Liver (tissue), 9 donors: ENCODE measurements around the gene DAPK2. TPM values are rescaled to one million over a fixed set of nuclear protein-coding genes. Genes with fewer than 3 reads are reported as not detected.
A peak's percentile ranks its signal among the peaks of the same experiment; 100 is the strongest.

Experiments
- DNase-seq: peaks from one replicate; pipeline ENCODE4 v3.0.0-alpha.2; 2017; ENCODE audit warnings: low spot score
- H3K27ac ChIP-seq, 2 donors: one replicate each; pipeline ENCODE4 v1.7.0; 2013; ENCODE audit warnings: inconsistent platforms in 2 of 2, low read length in 2 of 2, control low read depth in 1 of 2, low read depth in 1 of 2, mild to moderate bottlenecking in 1 of 2
- H3K27me3 ChIP-seq, 4 donors: one replicate each; pipeline versions ENCODE4 v1.6.1 to v1.7.0; 2013; ENCODE audit warnings: low read length in 3 of 4, inconsistent platforms in 1 of 4, mild to moderate bottlenecking in 1 of 4, moderate library complexity in 1 of 4; ENCODE audit not compliant: control insufficient read depth in 4 of 4, insufficient read depth in 4 of 4
- H3K36me3 ChIP-seq, 4 donors: one replicate each; pipeline versions ENCODE4 v1.6.1 to v1.7.0; 2013; ENCODE audit warnings: low read length in 3 of 4, mild to moderate bottlenecking in 3 of 4, low read depth in 1 of 4, moderate library complexity in 1 of 4; ENCODE audit not compliant: control insufficient read depth in 4 of 4, insufficient read depth in 3 of 4
- H3K4me1 ChIP-seq, 4 donors: one replicate each; pipeline versions ENCODE4 v1.6.1 to v1.7.0; 2013; ENCODE audit warnings: low read length in 3 of 4, mild to moderate bottlenecking in 3 of 4, moderate library complexity in 1 of 4; ENCODE audit not compliant: control insufficient read depth in 4 of 4, insufficient read depth in 4 of 4
- H3K4me3 ChIP-seq, 3 donors: one replicate each; pipeline versions ENCODE4 v1.6.1 to v1.7.0; 2013; ENCODE audit warnings: low read length in 3 of 3, control low read depth in 1 of 3, low read depth in 1 of 3, mild to moderate bottlenecking in 1 of 3
- H3K9ac ChIP-seq, 2 donors: one replicate each; pipeline ENCODE4 v1.7.0; 2013; ENCODE audit warnings: low read length in 2 of 2, mild to moderate bottlenecking in 2 of 2, moderate library complexity in 2 of 2, control low read depth in 1 of 2, low read depth in 1 of 2
- H3K9me3 ChIP-seq, 4 donors: one replicate each; pipeline versions ENCODE4 v1.6.1 to v1.7.0; 2013; ENCODE audit warnings: low read length in 3 of 4; ENCODE audit not compliant: control insufficient read depth in 4 of 4
- ATF3 ChIP-seq: IDR thresholded peaks from 2 replicates; pipeline ENCODE4 v1.6.1; 2016; ENCODE audit warnings: antibody characterized with exemption
- CTCF ChIP-seq: fragments of 150-350 bp; IDR thresholded peaks from 2 replicates; pipeline ENCODE4 v1.5.1; 2017; ENCODE audit warnings: improper control_type of control experiment, low read depth, low read length; ENCODE audit not compliant: missing input control
- EGR1 ChIP-seq, 2 donors: IDR thresholded peaks; 2 replicates each; pipeline ENCODE4 v1.6.1; 2016 to 2018; ENCODE audit warnings: antibody characterized with exemption in 2 of 2, low read depth in 2 of 2
- FOXA1 ChIP-seq: IDR thresholded peaks from 2 replicates; pipeline ENCODE4 v1.6.1; 2016; ENCODE audit warnings: antibody characterized with exemption
- GABPA ChIP-seq, 2 donors: IDR thresholded peaks in 1 of 2; conservative IDR thresholded peaks in 1 of 2; 2 replicates each; pipeline ENCODE4 v1.6.1; 2016; ENCODE audit warnings: antibody characterized with exemption in 2 of 2, mild to moderate bottlenecking in 1 of 2, moderate library complexity in 1 of 2
- JUND ChIP-seq, 2 donors: IDR thresholded peaks; 2 replicates each; pipeline ENCODE4 v1.6.1; 2016; ENCODE audit warnings: antibody characterized with exemption in 2 of 2
- MAX ChIP-seq: IDR thresholded peaks from 2 replicates; pipeline ENCODE4 v1.6.1; 2016; ENCODE audit warnings: antibody characterized with exemption
- NR2F2 ChIP-seq: IDR thresholded peaks from 2 replicates; pipeline ENCODE4 v1.6.1; 2016; ENCODE audit warnings: antibody characterized with exemption
- RAD21 ChIP-seq, 2 donors: IDR thresholded peaks; 2 replicates each; pipeline ENCODE4 v1.6.1; 2016; ENCODE audit warnings: antibody characterized with exemption in 2 of 2, mild to moderate bottlenecking in 2 of 2
- REST ChIP-seq: IDR thresholded peaks from 2 replicates; pipeline ENCODE4 v1.6.1; 2016; ENCODE audit warnings: antibody characterized with exemption, mild to moderate bottlenecking
- SP1 ChIP-seq: IDR thresholded peaks from 2 replicates; pipeline ENCODE4 v1.6.1; 2018; ENCODE audit warnings: antibody characterized with exemption, mild to moderate bottlenecking
- TAF1 ChIP-seq: conservative IDR thresholded peaks from 2 replicates; pipeline ENCODE4 v1.6.1; 2016; ENCODE audit warnings: antibody characterized with exemption, mild to moderate bottlenecking
- YY1 ChIP-seq: IDR thresholded peaks from 2 replicates; pipeline ENCODE4 v1.6.1; 2016; ENCODE audit warnings: antibody characterized with exemption, mild to moderate bottlenecking
- WGBS: extraction: QIAGEN DNeasy Blood & Tissue Kit; methylation state at CpG from one replicate; pipeline ENCODE4 v1.1.7; 2013; 5-methylcytosine and 5-hydroxymethylcytosine counted together
- polyA plus RNA-seq, 2 donors: library from polyadenylated mRNA; stranded (reverse) in 1 of 2; unstranded in 1 of 2; fragments of 200-250 nt in 1 of 2; fragments of >200 nt in 1 of 2; fragmentation: Nextera tagmentation in 1 of 2; extraction: Ambion mirVana in 1 of 2; gene quantifications; one replicate each; pipeline versions ENCODE4 v1.2.1 to v1.2.3, GENCODE V29; 2013 to 2015
- total RNA-seq, 2 donors: library from RNA; depleted of rRNA; stranded (reverse); fragments of >200 nt; gene quantifications; one replicate each; pipeline ENCODE4 v1.2.3, GENCODE V29; 2014
- donor health status: healthy.
- donor health status: healthy.
- donor health status: healthy.
- donor health status: healthy.
- donor health status: healthy.

The DAPK2 gene
- total and polyA plus RNA-seq, 4 donors: 1.0 to 3.6 (median 1.1) TPM

GRCh38 chr15:63945007-63945788 lies 101.1 kb downstream of the DAPK2 start:
- H3K27ac ChIP-seq: no peak overlapping the region
- no peaks in the 10 kb centered on the region for H3K27me3 ChIP-seq
- H3K36me3 ChIP-seq: no peaks in the 10 kb centered on the region
- H3K9me3 ChIP-seq: no peaks in the 10 kb centered on the region
- H3K9ac ChIP-seq: no peak overlapping the region
- peaks cover 0 to 3% (median 1%) of the 10 kb centered on the region in 4 donors for H3K4me1 ChIP-seq
- peak; percentile 94 for TF ChIP-seq CTCF
- TF ChIP-seq NR2F2: peak; percentile 62
- peak; percentile 89 to 90 for TF ChIP-seq RAD21 (IDR thresholded peaks at IDR 0.05)
- TF ChIP-seq YY1: no peak
- 48% methylated on average over 8 of the region's 8 CpGs for WGBS
- H3K4me3 ChIP-seq: no peak overlapping the region
- peak; percentile 76 for DNase-seq

GRCh38 chr15:63944681-63944955 lies 101.7 kb downstream of the DAPK2 start:
- H3K4me1 ChIP-seq: peaks cover 0 to 4% (median 3%) of the 10 kb centered on the region in 4 donors

GRCh38 chr15:63943829-63944680 lies 102.2 kb downstream of the DAPK2 start:
- Histone ChIP-seq H3K9ac (no peak overlapping the region), H3K4me1 (peaks cover 0 to 4% (median 3%) of the 10 kb centered on the region in 4 donors), H3K4me3 (no peak overlapping the region), H3K27ac (no peak overlapping the region), H3K27me3 (no peaks in the 10 kb centered on the region), H3K9me3 (no peaks in the 10 kb centered on the region), H3K36me3 (no peaks in the 10 kb centered on the region)
- DNase-seq: no peak
- TF ChIP-seq RAD21 (IDR thresholded peaks at IDR 0.05) (no peak), GABPA (IDR thresholded peaks at IDR 0.05 in 1 of 2, conservative IDR thresholded peaks at IDR 0.05 in 1 of 2) (no peak), MAX (no peak), TAF1 (no peak), NR2F2 (no peak), JUND (IDR thresholded peaks at IDR 0.05) (no peak), EGR1 (IDR thresholded peaks at IDR 0.05; ENCODE audit: low read depth in 2 of 2) (no peak), FOXA1 (no peak), REST (no peak)
- WGBS: 89% methylated on average over 9 of the region's 9 CpGs

More at GRCh38 chr15:63944681-63944955, 101.7 kb downstream of the DAPK2 start:
- no peak overlapping the region for H3K9ac ChIP-seq
- DNase-seq: no peak
- no peak overlapping the region for H3K4me3 ChIP-seq
- no peaks in the 10 kb centered on the region for H3K9me3 ChIP-seq
- WGBS: 94% methylated on average over 3 of the region's 3 CpGs
- H3K27me3 ChIP-seq: no peaks in the 10 kb centered on the region
- no peak for TF ChIP-seq ATF3
- no peak for TF ChIP-seq SP1
- no peak for TF ChIP-seq CTCF
- no peak for TF ChIP-seq TAF1
- H3K36me3 ChIP-seq: no peaks in the 10 kb centered on the region
- no peak overlapping the region for H3K27ac ChIP-seq
